HG02642 (cell line): Measurements from ENCODE around the gene NIPAL3.
"Not testable (repeated sequence)": the region's sequence is repeated elsewhere in the genome, so short reads cannot be mapped to it uniquely, and the experiment has no call there.

Experiments
- ATAC-seq: cut with Tn5 transposase; IDR thresholded peaks from one replicate; pipeline ENCODE4 v1.9.1; 2021; ENCODE audit warnings: mild to moderate bottlenecking; ENCODE audit not compliant: unreplicated experiment, poor library complexity

The NIPAL3 gene

DNA sequence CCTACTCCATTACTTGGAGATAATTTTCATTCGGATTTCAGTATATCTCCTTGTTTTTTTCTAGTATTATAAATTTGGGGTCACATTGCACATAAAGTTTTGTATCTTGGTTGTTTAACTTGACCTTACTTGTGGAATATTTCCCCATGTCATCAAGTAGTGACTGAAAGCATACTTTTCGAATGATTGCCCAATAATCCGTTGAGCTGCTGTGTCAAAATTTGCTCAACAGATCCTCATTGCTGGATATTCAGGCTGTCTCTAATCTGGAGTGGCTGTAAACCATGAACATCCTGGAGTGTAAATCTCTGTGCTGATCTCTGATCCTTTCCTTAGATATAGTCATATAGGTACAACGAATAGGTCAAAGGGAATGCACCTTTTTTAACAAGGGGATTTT is 4.9 kb downstream of the NIPAL3 start:
- no peak for ATAC-seq

DNA sequence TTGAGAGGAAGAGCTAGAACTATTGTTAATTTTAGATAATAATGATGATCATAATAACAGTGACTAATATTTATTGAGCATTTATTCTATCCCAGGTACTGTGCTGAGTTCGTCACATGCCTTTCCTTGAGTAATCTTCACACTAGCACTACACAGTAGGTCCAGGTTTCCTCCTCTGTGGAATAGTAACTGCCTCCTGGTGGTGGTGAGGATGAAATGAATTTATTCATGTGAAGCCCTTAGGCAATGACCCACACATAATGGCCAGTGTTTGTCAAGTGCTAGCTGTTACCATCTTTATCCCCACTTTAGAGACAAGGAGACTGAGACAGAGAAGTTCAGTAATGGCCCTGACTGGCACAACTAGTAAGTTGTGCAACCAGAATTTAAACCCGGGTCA is 5.9 kb downstream of the NIPAL3 start:
- ATAC-seq = no peak

- ATAC-seq = no peak
Measured at GRCh38 chr1:24424207-24424606, 8.6 kb downstream of the NIPAL3 start.

DNA sequence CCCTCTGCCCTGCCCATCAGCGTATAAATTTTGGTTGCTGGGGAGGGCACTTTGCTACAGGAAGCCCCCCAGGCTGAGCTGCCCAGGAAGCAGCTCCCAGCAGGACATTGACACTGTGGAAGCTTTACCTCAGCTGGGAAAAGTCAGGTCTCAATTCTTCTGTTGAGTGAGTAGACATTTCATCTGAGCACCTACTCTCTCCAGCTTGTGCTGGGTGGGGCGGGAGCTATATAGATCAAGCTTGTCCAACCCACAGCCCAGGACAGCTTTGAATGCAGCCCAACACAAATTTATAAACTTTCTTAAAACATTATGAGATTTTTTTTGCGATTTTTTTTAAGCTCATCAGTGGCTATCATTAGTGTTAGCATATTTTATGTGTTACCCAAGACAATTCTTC is 9.4 kb downstream of the NIPAL3 start:
- no peak for ATAC-seq

DNA sequence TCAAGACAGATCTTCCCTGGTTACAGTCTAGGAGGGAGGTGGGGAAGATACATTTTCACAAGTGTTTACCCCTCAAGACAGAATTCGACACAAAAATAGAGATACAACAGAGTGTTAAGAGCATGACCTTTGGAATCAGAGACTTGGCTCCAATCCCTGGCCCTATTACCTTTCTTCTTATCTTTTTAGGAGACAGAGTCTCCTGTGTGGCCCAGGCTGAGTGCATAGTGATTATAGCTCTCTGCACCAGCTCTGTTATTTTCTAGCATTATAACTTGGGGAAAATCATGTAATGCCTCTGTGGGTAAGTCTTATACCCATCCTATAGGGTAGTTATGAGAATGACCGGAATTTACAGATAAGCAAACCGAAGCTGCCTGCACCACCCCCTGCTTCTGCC is 9.8 kb downstream of the NIPAL3 start:
- no peak for ATAC-seq

DNA sequence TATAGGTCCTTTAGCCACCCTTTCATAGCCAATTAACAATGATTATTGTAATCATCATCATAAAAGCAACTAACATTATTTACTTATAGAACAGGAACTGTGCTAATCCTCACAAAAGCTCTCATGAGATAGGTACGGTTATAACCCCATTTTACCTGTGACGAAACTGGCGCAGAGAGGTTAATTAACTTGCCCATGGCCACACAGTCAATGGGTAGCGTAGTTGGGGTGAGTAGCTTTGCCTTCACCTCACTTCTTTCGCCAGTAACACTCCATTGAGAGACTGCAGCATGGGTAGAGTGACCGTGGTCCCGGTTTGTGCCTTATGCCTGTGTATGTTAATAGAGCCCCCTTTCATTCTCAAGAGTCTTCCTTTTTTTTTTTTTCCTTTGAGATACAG is 10.3 kb downstream of the NIPAL3 start:
- ATAC-seq = no peak

DNA sequence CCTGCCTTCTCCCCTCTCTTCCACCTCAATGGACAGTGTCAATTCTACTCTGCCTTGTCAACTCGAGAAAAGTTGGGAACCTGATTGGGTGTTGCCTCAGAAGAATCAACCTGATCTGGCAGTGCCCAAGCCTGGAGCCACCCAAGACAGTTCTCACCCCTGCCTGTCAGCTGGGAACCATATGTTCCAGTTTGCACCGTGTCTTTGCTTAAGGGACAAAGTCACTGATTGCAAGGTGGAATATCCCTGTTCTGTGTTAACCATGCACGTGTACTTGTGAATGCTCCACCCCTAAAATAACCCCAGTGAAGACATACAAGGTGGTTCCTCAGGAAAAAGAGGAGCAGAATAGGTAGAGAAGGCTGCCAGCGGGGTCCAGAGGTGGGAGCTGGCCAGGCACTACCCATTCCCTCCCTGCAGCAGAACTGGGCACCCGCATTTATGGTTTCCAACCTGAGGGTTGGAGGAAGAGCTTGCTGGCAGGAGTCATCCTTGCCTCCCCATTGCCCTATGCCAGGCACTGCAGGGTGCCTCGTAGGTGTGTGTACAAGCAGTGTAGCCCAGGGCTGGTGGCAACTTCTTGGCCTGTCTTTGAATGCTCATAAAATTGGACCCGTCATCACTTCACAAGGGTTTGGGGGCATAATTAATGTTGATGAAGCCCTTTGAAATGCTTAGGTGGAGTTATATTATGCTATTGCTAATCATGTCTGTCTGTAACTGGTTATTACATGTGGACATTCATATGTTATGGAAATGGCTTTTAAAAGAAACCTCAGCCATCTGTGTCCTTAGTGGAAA is 11.3 kb downstream of the NIPAL3 start:
- no peak for ATAC-seq

GRCh38 chr1:24427545-24427862 is 11.9 kb downstream of the NIPAL3 start:
- no peak for ATAC-seq

GRCh38 chr1:24435782-24436365 is 20.3 kb downstream of the NIPAL3 start:
- no peak for ATAC-seq

- no peak for ATAC-seq
Measured at GRCh38 chr1:24437631-24438396, 22.2 kb downstream of the NIPAL3 start.

DNA sequence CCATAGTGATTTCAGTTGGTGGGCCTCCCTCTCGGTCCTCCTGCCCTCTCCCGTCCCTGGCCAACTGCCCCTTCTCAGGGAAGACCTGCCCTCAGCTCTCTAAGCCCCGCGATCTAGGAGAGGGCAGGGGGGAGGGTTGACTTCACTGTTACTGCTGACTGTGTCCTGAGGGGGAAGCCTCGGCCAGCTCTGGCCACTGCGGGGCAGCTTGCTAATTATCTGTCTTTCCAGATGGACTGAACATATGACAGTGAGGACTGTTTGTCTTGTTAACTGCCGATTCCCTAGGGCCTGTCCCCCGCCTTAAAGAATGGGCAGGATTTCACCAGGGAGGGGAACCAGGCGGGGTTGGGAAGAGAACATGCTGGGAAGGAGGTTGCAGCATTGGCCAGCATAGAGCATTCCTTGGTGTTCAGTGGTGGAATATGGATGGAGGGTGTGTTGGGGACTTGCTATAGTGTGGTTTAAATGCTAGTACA is 22.9 kb downstream of the NIPAL3 start:
- no peak for ATAC-seq

GRCh38 chr1:24440436-24440835 is 24.8 kb downstream of the NIPAL3 start:
- no peak for ATAC-seq

DNA sequence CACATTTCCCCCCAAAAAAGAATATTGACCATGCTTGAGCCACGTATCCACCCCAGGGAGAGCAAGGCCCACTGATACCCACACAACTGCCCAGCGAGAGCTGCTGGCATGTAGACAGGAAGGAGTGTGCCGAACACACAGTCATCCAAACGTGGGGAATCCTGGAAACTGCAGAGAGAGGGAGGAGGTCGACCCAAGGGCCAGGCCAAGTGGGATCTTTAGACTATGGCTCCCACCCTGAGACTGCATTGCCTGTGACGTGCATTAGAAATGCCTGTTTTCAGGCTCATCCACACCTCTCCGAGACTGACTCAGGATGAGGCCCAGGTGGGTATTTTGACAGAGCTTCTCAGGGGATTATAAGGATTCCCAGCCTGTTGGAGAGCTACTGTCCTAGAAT is 25.9 kb downstream of the NIPAL3 start:
- ATAC-seq = no peak

DNA sequence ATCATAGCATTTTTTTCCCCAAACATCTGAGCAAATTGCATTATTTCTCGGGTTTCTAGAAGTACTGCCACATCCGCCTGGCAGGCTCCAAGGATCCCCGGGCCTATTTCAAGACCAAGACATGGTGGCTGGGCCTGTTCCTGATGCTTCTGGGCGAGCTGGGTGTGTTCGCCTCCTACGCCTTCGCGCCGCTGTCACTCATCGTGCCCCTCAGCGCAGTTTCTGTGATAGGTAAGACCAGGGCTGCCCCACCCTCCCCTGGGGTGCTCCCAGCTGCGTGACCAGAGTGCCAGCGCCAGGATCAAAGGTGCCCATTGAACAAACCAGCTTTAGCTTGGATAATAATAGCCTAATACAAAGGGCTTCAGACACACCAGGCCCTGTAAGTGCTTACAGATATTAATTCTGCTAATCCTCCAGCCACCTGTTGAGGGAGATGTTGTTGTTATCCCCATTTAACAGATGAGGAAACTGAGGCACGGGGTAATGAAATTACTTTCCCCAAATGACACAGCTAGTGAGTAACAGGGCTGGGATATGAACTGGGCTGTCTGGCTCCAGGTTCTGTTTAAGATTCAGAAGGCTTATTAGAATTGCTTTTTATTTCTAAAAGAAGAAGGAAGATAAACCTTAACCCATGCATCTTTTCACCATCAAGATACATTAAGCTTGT is 26.5 kb downstream of the NIPAL3 start:
- no peak for ATAC-seq

DNA sequence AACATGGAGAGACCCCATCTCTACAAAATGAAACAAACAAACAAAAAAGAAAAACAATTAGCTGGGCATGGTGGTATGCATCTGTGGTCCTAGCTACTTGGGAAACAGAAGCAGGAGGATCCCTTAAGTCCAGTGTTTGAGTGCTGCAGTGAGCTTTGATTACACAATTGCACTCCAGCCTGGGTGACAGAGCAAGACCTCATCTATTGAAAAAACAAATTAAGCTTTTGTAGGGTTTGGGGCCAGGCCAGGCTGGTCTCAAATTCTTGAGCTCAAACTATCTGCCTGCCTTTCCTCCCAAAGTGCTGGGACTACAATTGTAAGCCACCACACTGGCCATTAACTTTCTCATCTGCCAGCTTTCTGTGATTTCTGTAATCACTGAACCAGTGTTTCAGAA is 27.2 kb downstream of the NIPAL3 start:
- ATAC-seq = no peak

DNA sequence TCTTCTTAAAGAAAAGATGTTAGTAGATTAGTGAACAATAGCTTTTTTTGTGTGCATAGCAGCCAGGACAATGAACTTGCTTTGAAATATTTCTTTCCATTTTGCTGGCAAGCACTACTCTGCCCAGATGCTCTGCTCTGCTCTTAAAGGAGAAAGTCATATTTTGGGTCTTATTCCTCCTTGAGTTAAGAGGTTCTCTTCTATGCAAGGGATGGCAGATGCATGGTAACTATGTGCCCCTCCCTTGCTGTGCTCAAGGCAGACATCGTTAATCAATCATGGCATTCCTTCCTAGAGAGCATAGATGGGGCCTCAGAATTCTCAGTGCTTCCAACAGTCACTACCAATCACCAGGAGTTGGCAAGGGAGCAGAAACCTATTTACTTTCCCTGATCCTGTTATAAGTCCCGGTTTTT is 27.6 kb downstream of the NIPAL3 start:
- ATAC-seq = no peak

- ATAC-seq = not testable (repeated sequence)
Measured at GRCh38 chr1:24446446-24446845, 30.8 kb downstream of the NIPAL3 start.

GRCh38 chr1:24450316-24450715 is 34.7 kb downstream of the NIPAL3 start:
- ATAC-seq = no peak

DNA sequence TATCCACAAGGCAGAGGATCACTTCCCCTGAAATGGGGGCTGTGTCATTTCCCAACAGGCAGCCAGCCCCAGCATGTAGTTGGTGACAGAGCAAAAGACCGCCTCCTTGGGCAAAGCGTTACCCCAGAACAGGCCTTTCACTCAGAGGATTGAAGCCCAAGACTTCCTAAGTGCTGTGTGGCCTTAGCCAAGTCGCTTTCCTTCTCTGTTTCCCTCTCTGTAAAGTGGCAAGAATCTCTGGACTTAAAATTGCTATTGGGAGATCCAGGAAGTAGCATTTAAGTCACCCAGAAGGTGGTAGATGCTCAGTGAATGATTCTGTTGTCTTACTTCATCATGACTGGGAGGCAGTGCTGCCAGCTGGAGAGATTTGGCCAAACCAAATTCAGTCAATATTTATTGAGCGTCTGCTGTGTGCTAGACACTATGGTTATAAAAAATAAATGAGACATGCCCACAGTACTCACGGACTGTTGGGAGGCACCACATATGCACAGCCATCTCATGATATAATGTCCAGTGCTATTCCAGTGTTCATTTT is 35.3 kb downstream of the NIPAL3 start:
- ATAC-seq = no peak

DNA sequence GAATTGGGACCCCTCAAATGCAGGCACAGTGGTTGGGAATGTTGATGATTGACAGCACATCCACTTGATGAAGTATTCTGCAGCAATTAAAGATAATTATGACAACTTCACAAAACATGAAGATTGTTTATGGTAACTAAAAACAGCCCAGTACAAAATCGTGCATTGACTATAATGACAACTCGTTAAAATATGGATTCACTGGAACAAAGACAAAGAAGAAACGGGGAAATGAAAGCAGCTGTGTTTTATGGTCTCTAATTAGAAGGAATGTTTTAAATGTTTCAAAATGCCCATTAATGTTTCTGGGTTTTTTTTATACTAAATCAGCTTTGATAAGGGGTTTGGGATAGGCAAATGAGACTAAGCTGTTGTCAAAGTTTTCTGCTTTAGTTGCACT is 36.1 kb downstream of the NIPAL3 start:
- ATAC-seq = no peak
